DOHH2 (cell line): ENCODE measurements around the gene HLF.

Experiments
- H3F3A ChIP-seq: fragments of 200-600 bp; sonication (generic), shearing (Covaris generic); 2 replicates; pipeline ENCODE4 v1.6.0; 2016; ENCODE audit warnings: antibody characterized with exemption, mild to moderate bottlenecking; ENCODE audit not compliant: control insufficient read depth, insufficient read depth
- H3K27ac ChIP-seq: fragments of 200-600 bp; sonication (generic); 2 replicates; pipeline ENCODE4 v1.5.1; 2014; ENCODE audit warnings: low read depth, mild to moderate bottlenecking, low read length, moderate library complexity
- H3K27me3 ChIP-seq: fragments of 200-600 bp; sonication (generic); 2 replicates; pipeline ENCODE4 v1.6.1; 2014; ENCODE audit warnings: mild to moderate bottlenecking, low read length, mixed read lengths; ENCODE audit not compliant: control insufficient read depth
- H3K36me3 ChIP-seq: fragments of 200-600 bp; sonication (generic); 2 replicates; pipeline ENCODE4 v1.6.1; 2014; ENCODE audit warnings: mild to moderate bottlenecking, low read length, moderate library complexity, mixed read lengths; ENCODE audit not compliant: control insufficient read depth
- H3K4me1 ChIP-seq: fragments of 200-600 bp; sonication (generic); 2 replicates; pipeline ENCODE4 v1.6.1; 2014; ENCODE audit warnings: mild to moderate bottlenecking, low read length, mixed read lengths; ENCODE audit not compliant: control insufficient read depth
- H3K4me2 ChIP-seq: fragments of 200-600 bp; sonication (generic); 2 replicates; pipeline ENCODE4 v1.6.0; 2014; ENCODE audit warnings: mild to moderate bottlenecking, low read length, moderate library complexity
- H3K4me3 ChIP-seq: fragments of 200-600 bp; sonication (generic); 2 replicates; pipeline ENCODE4 v1.5.1; 2014; ENCODE audit warnings: mild to moderate bottlenecking, low read length, mixed read lengths
- H3K79me2 ChIP-seq: fragments of 200-600 bp; sonication (generic); 2 replicates; pipeline ENCODE4 v1.6.1; 2014; ENCODE audit warnings: mild to moderate bottlenecking, low read length, mixed read lengths; ENCODE audit not compliant: control insufficient read depth
- H3K9me2 ChIP-seq: fragments of 200-600 bp; sonication (generic); replicated peaks from 2 replicates; pipeline ENCODE4 v1.6.1; 2014; ENCODE audit warnings: mild to moderate bottlenecking, low read length, mixed read lengths; ENCODE audit not compliant: control insufficient read depth
- H3K9me3 ChIP-seq: fragments of 200-600 bp; sonication (generic); 2 replicates; pipeline ENCODE4 v1.6.1; 2014; ENCODE audit warnings: antibody characterized with exemption, low read length, mixed read lengths; ENCODE audit not compliant: control insufficient read depth, insufficient read depth
- H4K20me1 ChIP-seq: fragments of 200-600 bp; sonication (generic); 2 replicates; pipeline ENCODE4 v1.6.0; 2014; ENCODE audit warnings: low read depth, mild to moderate bottlenecking, antibody characterized with exemption, low read length, moderate library complexity; ENCODE audit not compliant: control insufficient read depth, insufficient read depth
- EZH2phosphoT487 ChIP-seq: fragments of 200-600 bp; sonication (generic); IDR thresholded peaks from 2 replicates; pipeline ENCODE4 v1.6.1; 2017; ENCODE audit warnings: borderline replicate concordance, mild to moderate bottlenecking, antibody characterized with exemption, low read length, moderate library complexity, mixed read lengths
- TF ChIP-seq, protein P1 (sequence below): fragments of 200-600 bp; sonication (generic); IDR thresholded peaks from one replicate; pipeline ENCODE4 v1.5.1; 2014; ENCODE audit warnings: antibody characterized with exemption, mild to moderate bottlenecking, low read depth, low read length; ENCODE audit not compliant: poor library complexity, severe bottlenecking

The HLF gene

DNA sequence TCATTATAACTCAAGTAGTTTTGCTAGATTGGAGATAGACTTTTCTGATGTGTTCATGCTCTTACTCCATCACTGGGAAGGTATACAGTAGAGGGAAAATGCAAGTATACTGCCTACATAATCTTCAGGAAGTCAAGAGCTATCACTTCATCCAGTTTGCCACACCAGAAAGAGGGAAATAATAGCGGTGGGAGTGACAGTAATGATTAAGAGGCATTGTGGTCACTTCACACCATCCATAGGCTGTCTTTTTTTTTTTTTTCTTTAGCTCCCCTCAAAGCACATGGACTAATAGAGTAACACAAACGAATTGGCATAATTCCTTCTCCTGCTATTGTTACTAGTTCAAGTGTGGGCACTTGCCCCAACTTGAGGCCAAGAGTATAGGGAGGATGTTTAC, 28.4 kb upstream of the HLF start:
- H3K4me3 ChIP-seq: no peak overlapping the region
- no peak overlapping the region for H3K27ac ChIP-seq
- no peaks in the 10 kb centered on the region for H3F3A ChIP-seq
- peaks cover 20% of the 10 kb centered on the region for H3K27me3 ChIP-seq
- no peak overlapping the region for H3K4me2 ChIP-seq
- H3K9me2 ChIP-seq: no peaks in the 10 kb centered on the region
- H4K20me1 ChIP-seq: no peaks in the 10 kb centered on the region
- H3K4me1 ChIP-seq: peaks cover 4% of the 10 kb centered on the region; the same call in 1 of the 2 replicates
- no peaks in the 10 kb centered on the region for H3K79me2 ChIP-seq
- no peaks in the 10 kb centered on the region for H3K9me3 ChIP-seq
- no peak for TF ChIP-seq EZH2phosphoT487
- TF ChIP-seq, protein P1, sequence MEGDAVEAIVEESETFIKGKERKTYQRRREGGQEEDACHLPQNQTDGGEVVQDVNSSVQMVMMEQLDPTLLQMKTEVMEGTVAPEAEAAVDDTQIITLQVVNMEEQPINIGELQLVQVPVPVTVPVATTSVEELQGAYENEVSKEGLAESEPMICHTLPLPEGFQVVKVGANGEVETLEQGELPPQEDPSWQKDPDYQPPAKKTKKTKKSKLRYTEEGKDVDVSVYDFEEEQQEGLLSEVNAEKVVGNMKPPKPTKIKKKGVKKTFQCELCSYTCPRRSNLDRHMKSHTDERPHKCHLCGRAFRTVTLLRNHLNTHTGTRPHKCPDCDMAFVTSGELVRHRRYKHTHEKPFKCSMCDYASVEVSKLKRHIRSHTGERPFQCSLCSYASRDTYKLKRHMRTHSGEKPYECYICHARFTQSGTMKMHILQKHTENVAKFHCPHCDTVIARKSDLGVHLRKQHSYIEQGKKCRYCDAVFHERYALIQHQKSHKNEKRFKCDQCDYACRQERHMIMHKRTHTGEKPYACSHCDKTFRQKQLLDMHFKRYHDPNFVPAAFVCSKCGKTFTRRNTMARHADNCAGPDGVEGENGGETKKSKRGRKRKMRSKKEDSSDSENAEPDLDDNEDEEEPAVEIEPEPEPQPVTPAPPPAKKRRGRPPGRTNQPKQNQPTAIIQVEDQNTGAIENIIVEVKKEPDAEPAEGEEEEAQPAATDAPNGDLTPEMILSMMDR: no peak
- H3K36me3 ChIP-seq: no peaks in the 10 kb centered on the region

DNA sequence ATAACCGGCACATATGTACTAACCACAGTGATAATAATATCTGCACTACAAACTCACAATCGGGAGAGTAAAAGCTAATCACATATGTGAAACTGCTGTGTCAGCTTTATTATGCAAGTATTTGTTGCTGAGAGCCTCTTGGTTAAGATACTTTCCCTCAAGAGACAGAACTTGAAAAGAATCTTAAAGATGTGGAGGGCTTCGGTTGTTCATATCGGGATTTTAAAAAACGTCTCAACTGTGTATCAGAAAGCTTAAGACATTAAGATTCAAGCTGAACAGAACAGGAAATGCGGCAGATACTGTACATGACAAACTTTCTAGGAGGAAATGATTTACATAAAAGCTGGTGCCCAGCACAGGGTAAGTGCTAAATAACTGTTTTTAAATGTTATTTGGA, 27.5 kb upstream of the HLF start:
- Histone ChIP-seq H3K27ac (no peak overlapping the region), H3K4me3 (no peak overlapping the region), H3K36me3 (no peaks in the 10 kb centered on the region), H3K79me2 (no peaks in the 10 kb centered on the region), H3K9me3 (no peaks in the 10 kb centered on the region), H3K9me2 (no peaks in the 10 kb centered on the region), H4K20me1 (no peaks in the 10 kb centered on the region), H3F3A (no peaks in the 10 kb centered on the region), H3K4me2 (no peak overlapping the region), H3K27me3 (peaks cover 20% of the 10 kb centered on the region), H3K4me1 (peaks cover 4% of the 10 kb centered on the region; the same call in 1 of the 2 replicates)
- TF ChIP-seq, protein P1: no peak
- TF ChIP-seq EZH2phosphoT487: no peak

DNA sequence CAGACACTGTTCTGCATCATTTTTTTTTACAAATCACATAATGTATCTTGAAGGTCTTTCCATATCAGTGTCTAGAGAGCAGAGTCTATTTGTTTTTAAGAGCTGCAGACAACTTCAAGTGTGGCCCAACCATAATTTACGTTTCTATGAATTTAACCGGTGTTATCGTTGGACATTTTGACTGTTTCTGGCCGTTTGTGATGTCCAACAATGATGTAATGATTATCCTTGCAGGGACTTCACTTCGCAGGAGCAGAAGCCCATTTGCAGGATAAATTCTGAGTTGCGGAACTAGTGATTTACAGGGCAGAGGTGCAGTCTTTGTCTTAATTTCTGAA, 26.9 kb upstream of the HLF start:
- peaks cover 4% of the 10 kb centered on the region; the same call in 1 of the 2 replicates for H3K4me1 ChIP-seq
- no peaks in the 10 kb centered on the region for H3K9me3 ChIP-seq
- peaks cover 20% of the 10 kb centered on the region for H3K27me3 ChIP-seq
- no peak overlapping the region for H3K27ac ChIP-seq
- no peaks in the 10 kb centered on the region for H4K20me1 ChIP-seq
- no peak overlapping the region for H3K4me2 ChIP-seq
- H3K9me2 ChIP-seq: no peaks in the 10 kb centered on the region
- H3K4me3 ChIP-seq: no peak overlapping the region
- no peaks in the 10 kb centered on the region for H3K79me2 ChIP-seq
- no peaks in the 10 kb centered on the region for H3K36me3 ChIP-seq
- H3F3A ChIP-seq: no peaks in the 10 kb centered on the region
- TF ChIP-seq, protein P1: no peak
